GM19455 (cell line): ENCODE data around the gene CCDC154.

Experiments used
- ATAC-seq: cut with Tn5 transposase; IDR thresholded peaks from one replicate; pipeline ENCODE4 v1.9.1; 2021; ENCODE audit not compliant: unreplicated experiment

Gene CCDC154

DNA sequence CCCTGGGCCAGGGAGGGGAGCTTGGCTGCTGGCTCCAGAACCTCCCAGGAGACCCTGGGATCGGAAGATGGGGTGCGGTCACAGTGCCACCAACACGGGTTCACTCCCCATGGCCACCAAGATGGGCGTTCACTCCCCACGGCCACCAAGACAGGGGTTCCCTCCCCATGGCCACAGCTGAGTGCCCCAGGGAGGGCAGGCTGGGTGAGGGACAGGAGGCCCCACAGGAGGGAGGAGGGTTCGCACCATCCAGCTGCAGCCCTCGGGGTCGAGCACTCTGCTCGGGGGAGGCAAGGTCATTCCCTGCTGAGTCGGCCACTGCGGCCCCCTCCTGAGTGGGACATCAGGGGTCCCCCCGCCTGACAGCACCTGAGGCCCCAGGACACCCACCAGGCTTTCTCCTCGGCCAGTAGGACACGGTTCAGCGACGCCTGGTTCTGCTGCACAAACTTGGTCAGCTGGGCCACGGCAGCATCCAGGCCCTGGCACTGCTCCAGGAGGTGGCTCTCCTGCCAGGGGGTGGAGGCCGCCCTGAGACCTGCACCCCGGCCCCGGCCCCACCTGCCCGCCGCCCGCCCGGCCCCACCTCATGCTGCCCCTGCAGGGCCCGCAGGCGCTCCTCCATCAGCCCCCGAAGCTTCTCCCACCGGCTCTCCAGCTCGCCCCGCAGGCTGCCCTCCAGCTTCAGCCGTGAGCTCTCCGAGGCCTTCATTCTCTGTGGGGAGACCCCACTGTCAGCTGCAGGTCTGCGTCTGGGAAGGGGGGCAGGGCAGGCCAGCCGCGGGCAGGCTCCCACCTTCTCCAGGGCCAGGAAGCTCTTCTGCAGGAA lies 5.9 kb downstream of the CCDC154 start:
- ATAC-seq = no peak

DNA sequence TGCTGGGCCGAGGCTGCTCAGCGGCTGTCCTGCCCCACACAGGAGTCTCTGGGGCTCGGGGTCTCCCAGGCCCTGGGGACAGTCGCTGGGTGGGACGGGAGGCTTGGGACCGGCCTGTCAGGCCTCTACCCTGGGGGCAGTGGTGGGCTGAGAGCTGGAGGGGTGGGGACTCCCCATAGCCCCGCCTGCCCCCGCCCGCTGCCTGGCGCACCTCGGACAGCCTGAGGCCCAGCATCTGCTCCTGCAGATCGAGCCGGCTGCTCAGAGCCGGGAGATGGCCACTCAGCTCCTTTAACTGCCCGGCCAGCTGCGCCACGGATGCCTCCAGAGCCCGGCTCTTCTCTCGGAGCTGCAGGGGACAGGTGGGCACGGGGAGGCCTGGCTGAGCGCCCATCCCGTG lies 6.8 kb downstream of the CCDC154 start:
- ATAC-seq = no peak

DNA sequence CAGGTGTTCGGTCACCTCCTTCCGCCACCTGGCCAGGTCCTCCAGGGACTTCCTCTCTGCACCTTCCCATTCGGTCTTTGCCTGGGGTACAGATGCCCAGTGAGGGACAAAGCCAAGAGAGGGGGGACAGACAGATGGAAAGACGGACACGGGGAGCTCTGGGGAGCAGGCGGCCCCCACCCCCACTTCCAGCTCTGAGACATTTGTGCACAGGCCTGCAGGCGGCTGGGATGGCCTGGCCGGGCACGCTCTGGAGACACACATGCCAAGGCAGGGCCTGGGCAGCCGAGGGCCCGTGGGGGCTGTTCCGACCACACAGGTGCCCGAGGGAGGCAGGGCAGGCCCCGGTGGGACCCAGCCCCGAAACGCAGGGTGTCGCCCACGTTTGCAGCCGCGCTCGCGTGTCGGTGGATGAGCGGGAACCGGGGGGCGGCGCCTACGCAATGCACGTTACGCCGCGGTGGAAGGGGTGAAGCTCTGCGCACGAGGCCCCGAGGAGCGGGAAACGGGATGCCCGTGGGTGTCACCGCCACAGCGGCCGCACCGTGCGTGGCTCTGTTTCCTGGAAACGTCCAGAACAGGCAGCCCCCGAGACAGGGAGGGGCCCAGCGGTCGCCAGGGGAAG lies 7.5 kb downstream of the CCDC154 start:
- ATAC-seq = no peak

DNA sequence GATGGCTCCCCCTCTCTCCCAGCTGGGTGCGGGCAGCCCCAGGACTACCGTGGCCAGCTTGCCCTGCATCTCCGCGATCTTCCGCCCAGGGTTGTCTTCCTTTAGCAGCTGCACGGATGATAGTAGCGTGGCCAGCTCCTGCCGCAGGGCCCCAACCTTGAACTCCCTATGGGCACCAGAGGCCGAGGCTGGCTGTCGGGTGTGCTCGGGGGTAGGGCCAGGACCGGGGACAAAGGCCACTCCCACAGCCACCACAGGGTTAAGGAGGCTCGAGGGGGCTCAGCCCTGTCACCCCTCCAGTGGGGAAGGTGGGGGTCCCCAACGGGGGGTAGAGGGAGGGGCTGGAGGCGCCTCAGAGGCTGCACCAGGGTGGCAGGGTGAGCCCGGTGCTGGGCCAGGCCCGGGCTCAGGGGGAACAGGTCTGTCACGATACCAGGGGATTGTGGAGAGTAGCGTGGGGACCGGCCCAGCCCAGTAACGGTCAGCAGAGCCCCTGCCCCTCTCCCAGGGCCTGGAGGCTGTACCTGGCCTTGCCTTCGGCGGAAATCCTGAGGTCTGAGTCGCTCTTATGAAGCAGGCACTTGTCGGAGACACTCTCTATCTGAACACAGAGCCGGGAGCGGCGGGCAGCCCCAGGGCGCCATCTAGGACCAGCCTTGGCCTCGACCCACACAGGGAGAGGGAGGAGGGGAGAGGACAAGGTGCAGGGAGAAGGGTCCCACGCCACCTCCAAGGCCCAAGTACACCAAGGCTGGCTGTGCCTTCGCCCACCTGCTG lies 8.2 kb downstream of the CCDC154 start:
- ATAC-seq = no peak

DNA sequence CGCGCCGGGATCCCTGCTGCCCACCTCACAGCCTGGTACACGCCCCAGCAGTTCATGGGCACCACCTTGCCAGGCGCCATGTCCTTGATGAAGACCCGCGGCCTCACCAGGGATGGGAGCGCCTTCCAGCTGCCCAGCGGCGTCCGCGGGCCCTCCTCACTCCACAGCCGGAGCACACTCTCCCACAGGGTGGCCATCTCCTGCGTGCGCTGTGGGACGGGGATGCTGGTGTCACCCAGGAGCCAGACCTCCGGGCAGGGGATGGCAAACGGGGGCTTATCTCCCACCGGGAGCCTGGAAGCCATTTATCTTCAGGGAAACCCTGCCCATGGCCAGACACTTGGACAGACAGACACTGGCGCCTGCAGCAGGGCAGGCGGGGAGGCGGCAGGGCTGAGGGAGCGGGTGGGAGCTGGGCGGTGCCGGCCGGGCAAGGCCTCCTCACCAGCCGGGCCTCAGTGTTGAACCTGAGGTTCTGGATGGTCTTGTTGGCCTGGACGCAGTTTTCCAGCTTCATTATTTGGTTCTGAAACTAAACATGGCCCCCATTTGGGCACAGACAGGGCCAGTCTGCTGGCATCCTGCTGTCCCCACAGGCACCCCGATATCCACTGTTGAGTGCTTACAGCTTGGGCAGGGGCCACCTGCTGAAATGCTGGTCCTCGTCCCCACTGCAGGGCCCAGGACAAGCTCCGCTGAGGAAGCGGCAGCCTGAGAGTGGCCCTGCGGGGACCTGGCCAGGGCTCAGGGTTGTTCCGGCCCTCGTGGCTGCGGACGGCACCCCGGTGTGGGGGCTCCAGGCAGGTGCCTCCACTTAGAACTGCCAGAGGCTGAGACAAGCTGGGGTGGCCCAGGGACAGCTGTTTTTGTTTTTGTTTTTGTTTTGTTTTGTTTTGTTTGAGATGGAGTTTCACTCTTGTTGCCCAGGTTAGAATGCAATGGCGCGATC lies 9.4 kb downstream of the CCDC154 start:
- no peak for ATAC-seq

DNA sequence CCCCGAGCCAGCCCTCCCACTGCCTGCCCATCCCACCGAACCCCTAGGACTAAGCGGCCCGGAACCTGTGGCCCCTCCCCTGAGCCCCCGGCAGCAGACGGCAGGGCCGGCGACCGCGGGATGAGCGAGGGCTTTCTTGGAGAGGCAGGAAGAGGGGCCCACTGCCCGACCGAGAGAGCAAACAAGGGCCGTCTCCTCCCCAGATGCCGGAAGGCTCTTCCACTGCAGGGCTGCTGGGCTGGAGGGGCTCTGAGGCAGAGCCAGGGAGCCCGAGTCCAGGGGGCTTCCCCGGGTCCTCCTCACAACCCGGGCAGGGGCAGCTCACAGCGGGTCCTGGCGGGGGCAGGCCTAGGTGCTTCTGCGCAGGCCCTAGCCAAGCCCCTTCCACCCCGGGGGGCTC lies 10.6 kb downstream of the CCDC154 start:
- ATAC-seq = no peak

DNA sequence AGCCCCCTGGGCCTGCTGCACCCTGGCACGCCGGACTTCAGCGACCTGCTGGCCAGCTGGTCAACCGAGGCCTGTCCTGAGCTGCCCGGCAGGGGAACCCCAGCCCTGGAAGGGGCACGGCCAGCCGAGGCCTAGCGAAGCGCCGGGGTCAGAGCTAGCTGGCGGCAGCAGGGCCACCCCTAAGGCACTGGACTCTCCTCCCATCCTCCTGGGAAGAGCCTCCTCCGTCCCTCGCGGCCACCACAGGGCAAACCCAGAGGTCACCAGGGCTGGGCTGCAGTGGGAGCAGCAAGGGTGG lies 11.1 kb downstream of the CCDC154 start:
- no peak for ATAC-seq

DNA sequence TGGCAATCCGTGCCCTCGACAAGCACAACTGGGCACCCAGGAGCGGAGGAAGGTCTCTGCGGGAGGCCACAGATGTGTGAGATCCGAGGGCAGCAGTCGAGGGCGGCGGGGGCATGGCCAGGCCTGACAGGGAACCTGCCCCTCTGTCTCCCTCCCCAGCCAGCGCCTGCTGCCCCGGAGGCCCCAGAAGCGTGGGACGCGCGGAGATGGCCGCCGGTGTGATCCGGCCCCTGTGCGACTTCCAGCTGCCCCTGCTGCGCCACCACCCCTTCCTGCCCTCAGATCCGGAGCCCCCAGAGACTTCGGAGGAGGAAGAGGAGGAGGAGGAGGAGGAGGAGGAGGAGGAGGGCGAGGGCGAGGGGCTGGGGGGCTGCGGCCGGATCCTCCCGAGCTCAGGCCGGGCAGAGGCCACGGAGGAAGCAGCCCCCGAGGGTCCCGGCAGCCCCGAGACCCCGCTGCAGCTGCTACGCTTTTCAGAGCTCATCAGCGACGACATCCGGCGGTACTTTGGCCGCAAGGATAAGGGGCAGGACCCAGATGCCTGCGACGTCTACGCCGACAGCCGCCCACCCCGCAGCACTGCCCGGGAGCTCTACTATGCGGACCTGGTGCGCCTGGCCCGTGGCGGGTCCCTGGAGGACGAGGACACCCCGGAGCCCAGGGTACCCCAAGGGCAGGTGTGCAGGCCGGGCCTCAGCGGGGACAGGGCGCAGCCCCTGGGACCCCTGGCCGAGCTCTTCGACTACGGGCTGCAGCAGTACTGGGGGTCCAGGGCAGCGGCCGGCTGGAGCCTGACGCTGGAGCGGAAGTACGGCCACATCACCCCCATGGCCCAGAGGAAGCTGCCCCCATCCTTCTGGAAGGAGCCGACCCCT lies 11.7 kb downstream of the CCDC154 start:
- ATAC-seq = no peak

DNA sequence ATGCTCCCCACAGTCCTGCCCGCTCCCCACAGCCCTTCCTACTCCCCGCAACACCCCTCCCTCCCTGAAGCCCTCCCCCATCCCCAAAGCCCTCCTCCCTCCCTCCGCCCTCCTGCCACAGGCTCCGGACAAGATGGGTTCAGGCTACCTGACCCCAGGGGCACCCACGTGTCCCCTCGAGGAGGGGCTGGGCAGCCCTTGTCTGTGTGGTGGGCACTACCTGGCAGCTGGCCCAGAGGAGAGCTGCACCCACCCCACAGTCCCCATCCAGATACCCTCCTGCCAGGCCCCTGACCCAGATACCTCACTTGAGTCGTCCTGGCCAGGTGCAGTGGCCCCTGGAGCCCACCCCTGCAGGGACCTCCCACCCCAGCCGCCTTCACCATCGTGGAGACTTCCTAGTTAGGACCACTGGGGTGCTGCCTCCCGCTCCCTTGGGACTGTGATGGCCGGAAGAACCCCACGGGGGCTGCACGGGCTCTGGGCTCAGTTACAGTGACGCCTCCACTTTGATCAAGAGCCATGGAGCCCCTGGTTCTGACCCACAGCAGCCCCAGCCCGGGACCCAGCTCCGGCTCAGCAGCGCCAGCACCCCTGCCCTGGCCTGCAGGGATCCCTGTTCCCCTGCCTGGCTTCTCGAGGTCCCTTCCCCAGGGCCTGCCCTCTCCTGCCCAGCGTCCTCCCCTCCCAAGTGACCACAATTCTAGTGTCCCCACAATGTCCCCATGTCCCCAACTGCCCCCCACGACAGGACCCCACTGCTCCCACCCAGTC lies 12.7 kb downstream of the CCDC154 start:
- ATAC-seq = no peak

DNA sequence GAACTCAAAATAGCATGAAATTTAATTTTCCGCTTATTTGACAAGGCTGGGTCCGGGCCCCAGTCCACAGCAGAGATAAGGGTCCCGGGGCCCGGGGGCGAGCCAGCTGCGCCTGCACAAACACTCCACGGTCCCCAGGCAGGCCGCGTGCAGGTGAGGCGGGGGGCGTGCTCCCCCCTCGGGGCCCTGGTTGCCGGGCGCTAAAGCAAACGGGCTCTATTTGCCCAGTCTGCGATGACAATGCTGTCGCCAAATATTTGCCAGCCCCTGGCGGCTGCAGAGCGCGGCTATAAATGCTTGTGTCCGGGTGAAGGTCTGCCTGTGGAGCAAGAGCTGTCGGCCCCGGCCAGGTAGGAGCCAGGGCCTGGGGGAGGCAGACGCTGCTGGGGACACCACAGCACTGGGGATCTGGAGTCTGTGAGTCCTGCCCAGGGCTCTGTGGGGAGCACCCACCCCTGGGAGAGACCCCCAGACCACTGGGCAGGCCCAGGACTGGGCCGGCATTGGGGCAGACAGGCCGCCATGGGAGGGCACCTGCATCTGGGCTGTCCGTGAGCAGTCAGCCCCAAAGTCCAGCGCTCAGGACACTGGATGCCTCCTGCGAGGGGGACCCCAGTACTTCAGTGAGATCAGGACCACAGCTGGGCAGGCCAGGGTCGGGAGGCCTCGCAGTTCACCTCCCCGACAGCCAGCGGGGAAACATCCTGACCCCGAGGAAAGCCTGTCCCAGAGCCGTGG lies 13.4 kb downstream of the CCDC154 start, which contains the start of gene PERCC1:
PERCC1 (plus strand) TSS at position 320 of the 738 bp plus-strand sequence. CDS start 1,516 bp downstream, outside the sequence.
- no peak for ATAC-seq

DNA sequence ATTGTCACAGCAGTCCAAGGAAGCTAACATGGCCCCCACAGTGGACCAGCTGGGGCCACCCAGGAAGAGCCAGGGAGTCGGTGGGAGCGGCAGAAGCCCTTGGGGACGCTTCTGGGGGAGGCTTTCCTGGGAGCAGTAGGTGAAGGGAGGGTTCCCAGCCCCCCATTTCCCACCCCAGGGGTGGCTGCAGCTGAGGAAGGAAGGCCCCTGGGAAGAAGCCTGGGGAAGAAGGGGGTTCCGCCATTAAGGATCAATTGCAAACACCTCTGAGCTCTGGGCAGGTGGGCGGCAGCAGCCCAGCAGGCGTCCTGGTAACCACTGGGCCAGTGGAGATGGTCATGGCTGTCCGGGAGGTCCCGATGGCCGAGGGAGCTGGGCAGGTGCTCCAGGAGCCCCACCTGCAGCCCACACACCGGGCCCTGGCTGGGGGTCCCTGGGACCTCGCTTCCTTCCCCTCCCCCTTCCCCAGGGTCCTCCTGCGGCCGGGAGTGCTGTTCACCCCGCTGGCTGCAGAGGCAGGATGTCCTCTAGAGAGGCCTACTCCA lies 14.1 kb downstream of the CCDC154 start:
- ATAC-seq = no peak

DNA sequence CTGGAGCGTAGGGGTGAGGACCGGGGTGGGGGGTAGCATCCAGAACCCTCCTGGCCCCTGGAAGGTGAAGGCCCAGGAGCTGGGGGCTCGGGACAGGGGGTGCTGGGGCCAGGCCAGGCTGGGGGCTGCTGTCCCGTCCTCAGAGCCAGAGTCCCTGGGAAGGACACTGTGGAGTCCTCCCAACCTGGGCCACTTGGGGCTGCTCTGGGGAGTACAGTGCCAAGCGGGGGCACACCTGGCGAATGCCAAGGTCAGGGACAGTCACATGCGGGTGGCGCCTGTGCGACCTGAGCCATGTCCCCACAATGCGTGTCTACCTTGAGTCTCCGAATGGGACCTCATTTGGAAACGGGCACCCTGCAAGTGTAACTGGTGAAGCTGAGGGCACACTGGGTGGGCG lies 14.7 kb downstream of the CCDC154 start:
- no peak for ATAC-seq

DNA sequence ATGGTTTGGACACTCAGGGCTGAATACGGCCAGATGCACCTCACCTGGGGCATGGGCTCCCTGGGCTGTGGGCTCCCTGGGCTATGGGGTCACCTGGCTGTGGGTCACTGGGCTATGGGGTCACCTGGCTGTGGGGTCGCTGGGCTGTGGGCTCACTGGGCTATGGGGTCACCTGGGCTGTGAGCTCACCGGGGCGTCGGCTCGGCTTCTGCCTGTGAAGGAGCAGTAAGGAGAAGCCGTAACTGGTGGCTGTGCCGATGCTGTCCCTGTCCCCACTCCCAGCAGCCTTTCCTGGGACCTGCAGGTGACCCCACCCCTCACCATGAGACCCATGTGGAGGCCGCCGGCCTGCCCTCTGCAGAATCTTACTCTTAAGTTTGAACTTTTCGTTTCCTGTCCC lies 15.3 kb downstream of the CCDC154 start:
- no peak for ATAC-seq

DNA sequence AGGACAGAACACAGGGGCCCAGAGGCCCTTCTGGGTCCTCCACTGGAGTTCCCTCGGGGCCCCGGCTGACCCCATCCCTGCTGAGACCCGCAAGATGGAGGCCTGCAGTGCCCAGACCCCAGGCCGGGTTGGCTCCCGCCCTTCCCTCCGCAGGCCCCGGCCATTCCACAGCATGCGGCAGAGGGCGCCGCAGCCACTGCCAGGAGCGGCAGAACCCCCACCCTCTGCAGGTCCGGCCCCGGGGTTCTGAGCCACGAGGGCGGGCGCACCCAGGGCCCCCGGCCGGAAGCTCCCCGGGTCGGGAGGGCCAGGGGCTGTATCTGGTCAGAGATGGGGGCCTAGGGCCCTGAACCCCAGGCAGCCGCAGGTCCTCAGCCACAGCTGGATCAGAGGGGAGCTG lies 15.8 kb downstream of the CCDC154 start:
- ATAC-seq = no peak

DNA sequence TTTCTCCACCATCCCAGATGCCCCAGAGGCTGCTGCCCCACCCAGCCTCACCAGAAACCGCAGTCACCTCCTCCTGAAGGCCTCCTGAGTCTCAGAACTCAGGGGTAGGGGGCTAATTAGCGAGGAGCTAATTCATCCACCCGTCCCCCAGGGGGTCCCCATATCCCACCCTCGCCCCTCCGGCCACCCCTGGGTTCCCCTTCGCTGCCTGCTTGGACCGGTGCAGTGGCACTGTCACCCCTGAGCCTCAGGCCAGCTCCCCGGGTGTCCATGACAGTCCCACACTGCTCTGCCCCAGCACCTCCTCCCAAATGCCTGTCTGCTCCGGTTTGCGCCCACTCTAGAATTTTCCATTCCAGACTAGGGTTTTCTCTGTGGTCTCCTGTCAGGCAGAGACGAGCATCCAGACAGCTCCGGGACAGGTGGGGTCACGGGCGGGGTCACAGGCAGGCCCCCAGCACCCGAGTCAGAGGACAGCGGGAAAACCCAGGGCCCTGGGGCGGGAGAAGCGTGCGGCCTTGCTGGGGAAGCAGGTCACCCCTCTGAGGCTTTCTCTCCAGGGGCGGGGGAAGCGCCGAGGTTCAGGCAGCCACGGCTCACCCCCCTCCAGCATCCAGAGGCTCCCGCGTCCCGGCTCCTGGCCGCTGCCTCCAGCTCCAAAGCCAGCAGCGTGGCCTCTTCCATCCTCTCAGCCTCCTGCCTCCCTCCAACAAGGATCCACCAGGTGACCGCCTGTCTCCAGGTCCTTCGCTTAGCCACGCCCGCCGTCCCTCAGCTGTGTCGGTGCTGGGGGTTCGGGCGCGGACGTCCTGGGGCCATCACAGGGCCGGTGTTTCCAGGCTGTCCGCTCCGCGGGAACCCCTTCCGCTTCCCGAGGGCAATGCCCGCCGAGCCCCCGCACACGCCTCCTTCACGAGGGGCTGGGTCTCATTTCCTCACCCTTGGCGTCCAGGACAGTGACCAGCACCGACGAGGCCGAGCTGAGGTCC lies 16.6 kb downstream of the CCDC154 start:
- ATAC-seq = no peak

DNA sequence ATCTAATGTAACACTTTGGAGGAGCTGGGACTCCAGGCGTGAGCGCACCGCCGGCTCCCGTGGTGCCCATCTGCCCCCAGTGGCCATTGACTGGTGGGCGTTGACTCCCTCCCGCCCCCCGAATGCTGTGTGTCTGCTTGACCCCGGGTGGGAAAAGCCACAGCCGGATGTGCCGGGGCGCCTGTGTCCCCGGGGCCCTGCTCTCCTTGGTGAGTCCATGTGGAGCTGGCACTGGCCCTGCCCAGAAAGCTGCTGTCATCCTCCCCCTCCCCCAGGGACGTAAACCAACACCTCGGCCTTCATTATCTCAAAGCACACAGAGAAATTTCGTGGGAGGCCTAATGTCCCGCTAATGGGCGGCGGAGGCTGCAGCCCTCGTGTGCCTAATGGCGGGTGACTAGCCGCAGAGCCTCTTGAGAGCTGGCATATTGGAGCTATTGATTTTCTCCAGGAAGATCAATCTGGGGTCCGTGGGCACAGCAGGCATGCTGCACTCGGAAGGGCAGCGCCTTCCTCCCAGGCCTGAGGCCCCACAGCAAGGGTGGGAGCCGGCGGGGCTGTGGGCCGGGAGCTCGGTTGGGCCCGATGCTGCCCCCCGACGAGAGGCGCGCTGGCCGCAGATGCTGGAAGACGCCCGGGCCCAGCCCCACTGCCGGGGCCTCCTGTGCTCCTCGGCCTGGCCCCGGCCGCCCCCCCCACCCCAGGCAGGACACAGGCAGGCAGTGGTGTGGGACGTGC lies 17.5 kb downstream of the CCDC154 start:
- ATAC-seq = no peak
